Uterus (tissue), 2 donors: ENCODE results near the gene GMPPA.

ENCODE experiments used
- POLR2A ChIP-seq, 2 donors: fragments of 450-650 bp; IDR thresholded peaks; one replicate each; pipeline ENCODE4 v1.6.1; 2016; ENCODE audit warnings: antibody characterized with exemption in 2 of 2, mild to moderate bottlenecking in 1 of 2, moderate library complexity in 1 of 2
- TF ChIP-seq, protein P1 (sequence below), 4 experiments: fragments of 200-600 bp in 2 of 4; fragments of 450-650 bp in 2 of 4; sonication (generic) in 2 of 4; IDR thresholded peaks; one replicate each; pipeline ENCODE4 v1.5.1; 2016 to 2019; ENCODE audit warnings: antibody characterized with exemption in 4 of 4, mild to moderate bottlenecking in 2 of 4, moderate library complexity in 1 of 4

DNA sequence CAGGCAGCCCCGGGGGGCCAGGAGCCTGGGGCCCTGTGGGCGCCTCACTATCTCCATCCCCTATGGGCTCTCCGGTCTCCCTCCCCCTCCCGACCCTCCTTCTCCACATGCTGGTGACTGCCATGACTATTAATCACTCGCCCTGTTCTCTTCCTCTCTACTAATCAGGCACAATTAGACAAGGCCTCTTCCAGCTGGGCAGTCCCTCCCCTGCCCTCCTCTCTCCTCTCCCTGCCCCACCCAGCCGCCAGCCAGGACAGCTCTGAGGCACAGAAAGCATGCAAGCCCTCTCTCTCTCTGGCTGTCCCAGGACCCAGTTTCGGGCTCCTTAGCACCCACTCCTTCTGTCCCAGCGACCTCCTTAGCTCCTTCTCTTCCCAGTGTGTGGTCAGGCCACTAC lies 21.4 kb downstream of the GMPPA start:
- TF ChIP-seq POLR2A (IDR thresholded peaks at IDR 0.05): no peak
- TF ChIP-seq, protein P1, sequence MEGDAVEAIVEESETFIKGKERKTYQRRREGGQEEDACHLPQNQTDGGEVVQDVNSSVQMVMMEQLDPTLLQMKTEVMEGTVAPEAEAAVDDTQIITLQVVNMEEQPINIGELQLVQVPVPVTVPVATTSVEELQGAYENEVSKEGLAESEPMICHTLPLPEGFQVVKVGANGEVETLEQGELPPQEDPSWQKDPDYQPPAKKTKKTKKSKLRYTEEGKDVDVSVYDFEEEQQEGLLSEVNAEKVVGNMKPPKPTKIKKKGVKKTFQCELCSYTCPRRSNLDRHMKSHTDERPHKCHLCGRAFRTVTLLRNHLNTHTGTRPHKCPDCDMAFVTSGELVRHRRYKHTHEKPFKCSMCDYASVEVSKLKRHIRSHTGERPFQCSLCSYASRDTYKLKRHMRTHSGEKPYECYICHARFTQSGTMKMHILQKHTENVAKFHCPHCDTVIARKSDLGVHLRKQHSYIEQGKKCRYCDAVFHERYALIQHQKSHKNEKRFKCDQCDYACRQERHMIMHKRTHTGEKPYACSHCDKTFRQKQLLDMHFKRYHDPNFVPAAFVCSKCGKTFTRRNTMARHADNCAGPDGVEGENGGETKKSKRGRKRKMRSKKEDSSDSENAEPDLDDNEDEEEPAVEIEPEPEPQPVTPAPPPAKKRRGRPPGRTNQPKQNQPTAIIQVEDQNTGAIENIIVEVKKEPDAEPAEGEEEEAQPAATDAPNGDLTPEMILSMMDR (IDR thresholded peaks at IDR 0.05): no peak
